ENCODE results near the gene CHDH.

DNA sequence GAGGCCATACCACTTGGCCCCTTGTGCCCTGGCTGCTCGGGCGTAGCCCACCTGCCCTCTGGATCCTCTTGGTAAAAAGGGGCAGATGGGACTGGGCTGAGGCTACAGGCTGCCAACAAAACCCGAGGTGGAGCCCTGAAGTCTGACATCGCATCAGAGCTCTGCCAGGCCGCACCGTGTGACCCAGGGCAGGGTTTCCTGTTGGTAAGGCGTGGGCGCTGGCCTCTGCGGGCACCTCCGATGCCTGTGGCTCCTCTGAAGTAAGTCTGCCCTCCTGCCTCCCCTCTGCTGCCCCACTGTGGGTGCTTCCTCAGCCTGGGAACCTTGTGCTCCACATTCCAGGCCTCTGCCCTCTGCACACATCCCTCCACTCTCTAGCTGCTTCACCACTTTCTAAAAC lies 8.9 kb downstream of the CHDH start:
- TF ChIP-seq, protein P1, sequence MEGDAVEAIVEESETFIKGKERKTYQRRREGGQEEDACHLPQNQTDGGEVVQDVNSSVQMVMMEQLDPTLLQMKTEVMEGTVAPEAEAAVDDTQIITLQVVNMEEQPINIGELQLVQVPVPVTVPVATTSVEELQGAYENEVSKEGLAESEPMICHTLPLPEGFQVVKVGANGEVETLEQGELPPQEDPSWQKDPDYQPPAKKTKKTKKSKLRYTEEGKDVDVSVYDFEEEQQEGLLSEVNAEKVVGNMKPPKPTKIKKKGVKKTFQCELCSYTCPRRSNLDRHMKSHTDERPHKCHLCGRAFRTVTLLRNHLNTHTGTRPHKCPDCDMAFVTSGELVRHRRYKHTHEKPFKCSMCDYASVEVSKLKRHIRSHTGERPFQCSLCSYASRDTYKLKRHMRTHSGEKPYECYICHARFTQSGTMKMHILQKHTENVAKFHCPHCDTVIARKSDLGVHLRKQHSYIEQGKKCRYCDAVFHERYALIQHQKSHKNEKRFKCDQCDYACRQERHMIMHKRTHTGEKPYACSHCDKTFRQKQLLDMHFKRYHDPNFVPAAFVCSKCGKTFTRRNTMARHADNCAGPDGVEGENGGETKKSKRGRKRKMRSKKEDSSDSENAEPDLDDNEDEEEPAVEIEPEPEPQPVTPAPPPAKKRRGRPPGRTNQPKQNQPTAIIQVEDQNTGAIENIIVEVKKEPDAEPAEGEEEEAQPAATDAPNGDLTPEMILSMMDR (IDR thresholded peaks at IDR 0.05) = no peak
- no peak for TF ChIP-seq POLR2A (IDR thresholded peaks at IDR 0.05)

Measured in right lobe of liver (tissue), 4 donors.